Fibroblast of skin of abdomen (primary cell): ENCODE measurements around the gene EPB41L5. TPM values are rescaled to one million over a fixed set of nuclear protein-coding genes. Genes with fewer than 3 reads are reported as not detected.
"Not testable (repeated sequence)": the region's sequence is repeated elsewhere in the genome, so short reads cannot be mapped to it uniquely, and the experiment has no call there.

Source experiments
- DNase-seq: peaks from one replicate; pipeline ENCODE4 v3.0.0-alpha.2; 2013
- polyA plus RNA-seq, 2 experiments: library from polyadenylated mRNA; unstranded; fragments of 120-200 nt; gene quantifications; one replicate each; pipeline ENCODE4 v1.2.1, GENCODE V29; 2013; ENCODE audit not compliant: insufficient read length in 2 of 2

Gene EPB41L5
- polyA plus RNA-seq (2013, experiment 1 of 2; ENCODE audit: insufficient read length) = 7.9 TPM
- 8.4 TPM for polyA plus RNA-seq (2013, experiment 2 of 2; ENCODE audit: insufficient read length)

GRCh38 chr2:120012771-120013596 is at the start of gene EPB41L5:
Gene EPB41L5, plus strand, starts transcription at chr2:120013077. Its CDS starts 6,008 bp downstream, at chr2:120019085.
- DNase-seq = peak; percentile 95

- DNase-seq = no peak
Observed at GRCh38 chr2:119981896-119982295, 31.0 kb upstream of the EPB41L5 start.

- no peak for DNase-seq
Observed at GRCh38 chr2:119982506-119982905, 30.4 kb upstream of the EPB41L5 start.

GRCh38 chr2:119983108-119983507 is 29.8 kb upstream of the EPB41L5 start:
- DNase-seq = no peak

- DNase-seq = no peak
Observed at GRCh38 chr2:119996148-119996547, 16.7 kb upstream of the EPB41L5 start.

GRCh38 chr2:119996896-119997891 is 15.7 kb upstream of the EPB41L5 start:
- not testable (repeated sequence) for DNase-seq

- no peak for DNase-seq
Observed at GRCh38 chr2:120001471-120001870, 11.4 kb upstream of the EPB41L5 start.

- no peak for DNase-seq
Observed at GRCh38 chr2:120004254-120004653, 8.6 kb upstream of the EPB41L5 start.

- DNase-seq = no peak
Observed at GRCh38 chr2:120005834-120006521, 6.9 kb upstream of the EPB41L5 start.

- DNase-seq = no peak
Observed at GRCh38 chr2:120007851-120008250, 5.0 kb upstream of the EPB41L5 start.

GRCh38 chr2:120012363-120012762 is 514 bp upstream of the EPB41L5 start:
- no peak for DNase-seq

GRCh38 chr2:120013597-120014223 is 833 bp downstream of the EPB41L5 start:
- no peak for DNase-seq

GRCh38 chr2:120014226-120014980 is 1.5 kb downstream of the EPB41L5 start:
- DNase-seq = no peak

GRCh38 chr2:120016800-120017199 is 3.9 kb downstream of the EPB41L5 start:
- no peak for DNase-seq

GRCh38 chr2:120017201-120017600 is 4.3 kb downstream of the EPB41L5 start:
- DNase-seq = no peak

GRCh38 chr2:120018549-120018948 is 5.7 kb downstream of the EPB41L5 start:
- no peak for DNase-seq

- no peak for DNase-seq
Observed at GRCh38 chr2:120020554-120020953, 7.7 kb downstream of the EPB41L5 start.

GRCh38 chr2:120022505-120022904 is 9.6 kb downstream of the EPB41L5 start:
- not testable (repeated sequence) for DNase-seq

GRCh38 chr2:120026890-120027289 is 14.0 kb downstream of the EPB41L5 start:
- DNase-seq = no peak

GRCh38 chr2:120028795-120029194 is 15.9 kb downstream of the EPB41L5 start:
- no peak for DNase-seq
